ENCODE measurements around the gene LRWD1.
"Not testable (repeated sequence)": the region's sequence is repeated elsewhere in the genome, so short reads cannot be mapped to it uniquely, and the experiment has no call there.

The LRWD1 gene

DNA sequence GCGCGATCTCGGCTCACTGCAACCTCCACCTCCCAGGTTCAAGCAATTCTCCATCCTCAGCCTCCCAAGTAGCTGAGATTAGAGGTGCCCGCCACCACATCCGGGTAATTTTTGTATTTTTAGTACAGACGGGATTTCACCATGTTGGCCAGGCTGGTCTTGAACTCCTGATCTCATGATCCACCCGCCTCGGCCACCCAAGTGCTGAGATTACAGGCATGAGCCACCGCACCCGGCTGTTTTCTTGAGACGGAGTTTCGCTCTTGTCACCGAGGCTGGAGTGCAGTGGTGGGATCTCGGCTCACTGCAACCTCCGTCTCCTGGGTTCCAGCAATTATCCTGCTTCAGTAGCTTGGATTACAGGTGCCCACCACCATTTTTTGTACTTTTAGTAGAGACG, 33.5 kb downstream of the LRWD1 start:
- DNase-seq (ENCODE audit: low spot score), result not testable (repeated sequence)

DNA sequence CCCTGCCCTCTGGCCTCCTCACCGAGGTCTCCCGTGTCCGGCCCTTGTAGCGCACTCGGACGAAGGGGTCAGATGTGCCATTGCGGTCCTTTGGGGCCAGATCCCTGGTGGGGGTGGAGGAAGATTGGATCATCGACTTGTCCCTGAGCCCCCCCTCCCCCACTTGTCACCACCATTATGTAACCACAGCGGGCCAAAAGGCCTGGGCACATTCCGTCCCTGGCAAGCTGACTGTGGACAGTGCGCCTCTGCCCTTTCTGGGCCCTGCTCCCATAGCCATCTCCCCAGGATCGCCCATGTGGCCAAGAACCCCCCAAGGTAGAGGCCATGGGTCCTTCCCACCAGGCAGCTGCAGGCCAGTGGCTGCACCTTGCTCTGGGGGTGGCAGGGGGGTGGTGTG, 38.4 kb downstream of the LRWD1 start:
- DNase-seq (ENCODE audit: low spot score), result not testable (repeated sequence)

DNA sequence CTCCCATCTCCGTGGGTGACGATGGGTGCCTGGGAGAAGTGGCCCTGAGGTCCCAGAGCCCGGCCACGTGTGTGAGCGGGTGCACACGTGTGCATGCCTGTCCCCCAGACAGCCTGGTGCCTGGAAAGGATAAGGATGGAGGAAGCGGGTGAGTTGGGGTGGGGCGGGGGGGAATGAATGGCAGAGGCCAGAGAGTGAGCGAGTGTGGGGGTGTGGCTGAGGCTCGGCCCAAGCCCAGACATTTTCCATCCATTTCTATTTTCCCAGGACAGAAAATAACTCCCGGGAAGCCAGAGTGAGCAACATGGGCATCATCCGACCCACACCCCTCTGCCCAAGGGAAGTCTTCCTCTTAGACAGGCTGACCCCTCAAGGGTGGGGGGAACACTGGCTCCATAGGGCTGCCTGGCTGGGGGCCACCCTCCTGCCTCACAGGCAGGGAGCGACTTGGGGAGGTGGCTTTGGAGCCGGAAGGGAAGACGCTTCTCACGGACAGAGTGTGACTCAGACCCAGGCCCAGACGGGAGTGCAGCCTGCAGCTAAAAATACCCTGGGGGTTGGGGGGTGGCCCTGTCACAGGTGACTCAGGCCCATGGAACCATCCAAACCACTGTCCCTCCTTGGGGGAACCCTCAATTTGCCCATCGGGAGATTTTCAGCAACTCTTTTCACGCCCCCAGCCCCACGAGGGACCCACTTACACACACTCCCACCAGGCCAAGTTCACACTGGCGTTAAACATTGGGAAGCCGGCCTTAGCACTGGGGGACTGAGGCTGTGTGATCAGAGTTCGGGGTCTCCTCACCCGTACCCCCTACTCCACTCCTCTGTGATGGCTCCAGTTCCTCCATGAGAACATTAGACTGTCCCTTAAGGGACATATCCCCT, 40.8 kb downstream of the LRWD1 start:
- DNase-seq (ENCODE audit: low spot score), result not testable (repeated sequence)

DNA sequence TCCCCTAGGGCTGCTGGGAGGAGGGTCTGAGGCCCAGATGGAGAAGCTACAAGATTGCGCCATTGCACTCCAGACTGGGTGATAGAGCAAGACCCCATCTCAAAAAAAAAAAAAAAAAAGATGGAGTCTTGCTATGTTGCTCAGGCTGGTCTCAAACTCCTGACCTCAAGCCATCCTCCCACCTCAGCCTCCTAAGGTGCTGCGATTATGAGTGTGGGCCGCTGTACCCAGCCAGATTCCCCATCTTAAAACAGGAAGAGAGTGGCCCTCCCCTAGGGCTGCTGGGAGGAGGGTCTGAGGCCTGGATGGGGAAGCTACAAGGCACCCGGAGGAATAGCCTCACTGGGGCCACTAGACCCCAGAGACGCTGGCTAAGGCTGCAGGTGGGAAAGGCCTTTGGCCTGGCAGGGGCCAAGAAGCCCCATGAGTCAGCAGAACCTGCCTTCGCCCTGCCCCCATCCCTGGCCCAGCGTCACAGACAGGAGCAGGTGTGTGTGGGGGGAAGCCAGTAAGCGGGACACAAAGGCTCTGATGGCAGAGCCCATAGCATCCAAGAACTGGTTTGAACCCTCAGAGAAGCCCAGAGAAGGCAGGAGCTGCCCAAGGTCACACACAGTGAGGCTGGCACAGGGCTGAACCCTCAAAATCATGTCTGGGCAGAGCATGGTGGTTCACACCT, 42.8 kb downstream of the LRWD1 start:
- DNase-seq (ENCODE audit: low spot score), result not testable (repeated sequence)

DNA sequence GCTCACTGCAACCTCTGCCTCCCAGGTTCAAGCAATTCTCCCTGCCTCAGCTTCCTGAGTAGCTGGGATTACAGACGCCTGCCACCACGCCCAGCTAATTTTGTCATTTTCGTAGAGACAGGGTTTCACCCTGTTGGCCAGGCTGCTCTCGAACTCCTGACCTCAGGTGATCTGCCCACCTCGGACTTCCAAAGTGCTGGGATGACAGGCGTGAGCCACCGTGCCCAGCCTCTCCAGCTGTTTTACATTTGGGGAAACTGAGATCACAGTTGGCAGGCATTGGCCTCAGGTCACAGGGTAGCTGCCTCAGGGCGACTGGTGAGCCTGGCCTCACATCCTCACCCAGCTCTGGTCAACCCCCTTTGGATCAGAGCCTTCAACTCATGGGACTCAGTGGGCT, 45.8 kb downstream of the LRWD1 start:
- DNase-seq (ENCODE audit: low spot score), result not testable (repeated sequence)

DNA sequence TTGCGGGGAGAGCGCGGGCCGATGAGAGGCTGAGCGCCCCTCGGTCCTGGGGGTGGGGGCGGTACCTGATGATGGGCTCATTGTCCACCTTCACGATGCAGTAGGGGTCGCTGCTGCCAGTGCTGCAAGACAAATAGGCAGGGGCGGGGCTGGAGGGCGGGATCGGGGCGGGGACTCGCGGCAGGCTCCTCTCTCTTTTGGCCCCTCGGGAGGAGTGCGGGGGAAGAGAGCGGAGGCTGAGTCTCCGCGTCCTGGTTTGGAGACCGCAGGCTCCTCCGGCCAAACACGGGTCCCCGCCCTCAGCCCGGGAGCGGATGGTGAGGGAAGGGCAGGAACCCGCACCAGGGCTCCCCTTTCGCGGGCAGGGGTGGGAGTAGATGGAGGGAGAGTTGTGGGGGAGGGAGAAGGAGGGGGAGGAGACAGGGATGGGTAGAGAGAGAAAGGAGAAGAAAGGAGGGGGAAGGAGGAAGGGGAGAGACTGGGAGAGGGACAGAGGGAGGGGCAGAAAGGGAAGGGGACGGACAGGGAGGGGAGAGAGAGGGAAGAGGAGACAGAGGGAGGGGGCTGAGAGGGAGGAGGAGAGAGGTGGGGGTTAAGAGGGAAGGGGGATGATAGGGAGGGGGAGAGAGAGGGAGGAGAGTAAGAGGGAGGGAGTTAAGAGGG, 47.2 kb downstream of the LRWD1 start:
- DNase-seq (ENCODE audit: low spot score), result not testable (repeated sequence)

DNA sequence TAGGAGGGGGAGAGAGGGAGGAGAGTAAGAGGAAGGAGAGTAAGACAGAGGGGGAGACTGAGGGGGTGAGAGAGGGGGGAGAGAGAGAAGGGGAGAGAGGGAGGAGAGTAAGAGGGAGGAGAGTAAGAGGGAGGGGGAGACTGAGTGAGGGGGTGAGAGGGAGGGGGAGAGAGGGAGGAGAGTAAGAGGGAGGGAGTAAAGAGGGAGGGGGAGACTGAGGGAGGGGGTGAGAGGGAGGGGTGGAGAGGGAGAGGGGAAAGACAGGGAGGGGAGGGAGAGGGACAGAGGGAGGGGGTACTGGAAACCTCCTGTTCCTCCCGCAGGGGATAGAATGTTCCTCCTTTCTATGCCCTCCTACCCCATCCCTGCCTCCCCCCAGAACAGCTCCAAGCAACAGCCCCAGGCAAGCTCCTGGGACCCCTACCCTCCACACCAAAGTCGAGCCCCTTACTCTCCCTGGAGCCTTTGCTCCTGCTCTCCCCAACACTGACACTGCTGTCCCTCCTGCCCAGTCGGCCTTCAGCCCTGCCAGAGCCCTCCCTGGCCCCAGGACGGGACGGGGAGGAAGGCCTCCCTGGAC, 47.9 kb downstream of the LRWD1 start:
- DNase-seq (ENCODE audit: low spot score), result peak; percentile 57

DNA sequence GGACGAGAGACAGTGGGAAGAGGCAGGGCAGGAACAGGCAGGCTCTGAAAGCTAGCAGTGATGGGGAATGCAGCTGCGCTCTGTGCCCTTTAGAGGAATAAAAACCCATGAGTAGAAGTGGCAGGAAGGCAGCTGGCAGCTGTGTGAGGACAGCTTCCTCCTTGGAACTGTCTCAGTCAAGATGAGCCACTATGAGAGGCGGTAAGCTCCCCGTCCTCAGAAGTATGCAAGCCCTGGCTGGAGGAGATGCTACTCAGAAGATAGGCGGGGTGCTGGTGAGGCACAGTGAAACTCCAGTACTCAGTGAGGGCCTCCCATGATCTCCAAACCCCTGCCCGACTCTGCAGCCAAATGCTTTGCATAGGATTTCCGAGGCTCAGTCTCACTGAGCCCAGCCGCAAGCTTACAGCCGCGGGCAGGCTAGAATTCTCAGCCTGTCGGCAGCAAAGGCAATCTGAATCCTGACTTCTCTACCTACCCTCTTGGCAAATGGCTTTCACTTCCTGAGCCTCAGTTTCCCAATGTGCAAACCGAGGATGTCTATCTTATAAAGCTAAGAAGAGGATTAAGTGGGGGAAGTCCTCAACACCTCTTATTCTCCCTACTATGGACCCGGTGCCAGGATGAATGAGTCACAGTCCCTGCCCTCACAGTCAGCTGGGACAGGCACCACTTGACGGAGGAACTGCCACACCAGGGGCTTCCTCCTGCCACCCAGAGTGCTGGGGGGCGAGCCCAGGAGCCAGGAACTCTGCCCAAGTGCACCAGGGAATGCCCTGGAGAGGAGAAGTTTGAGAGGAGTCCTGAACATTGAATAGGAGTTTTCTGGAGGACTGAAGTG, 50.3 kb downstream of the LRWD1 start:
- not testable (repeated sequence) for DNase-seq (ENCODE audit: low spot score)

DNA sequence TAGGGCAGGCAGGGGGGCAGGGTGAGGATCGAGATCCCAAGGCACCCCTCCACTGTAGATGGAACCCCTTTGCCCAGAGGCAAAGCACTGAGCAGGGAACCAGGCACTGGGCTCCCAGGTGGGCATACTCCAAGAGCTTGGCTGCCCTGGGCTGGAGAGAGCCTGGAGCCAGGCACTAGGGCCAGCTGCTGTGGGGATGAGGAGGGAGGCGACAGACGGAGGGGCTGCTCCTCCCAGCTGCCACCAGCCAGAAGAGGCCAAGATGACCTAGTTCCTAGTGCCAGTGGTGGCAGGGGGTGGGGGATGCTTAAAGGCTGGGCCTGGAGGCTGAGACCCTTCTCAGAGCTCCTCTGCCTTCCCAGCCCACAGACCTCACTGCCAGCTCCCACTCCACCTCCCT, 51.1 kb downstream of the LRWD1 start:
- DNase-seq (ENCODE audit: low spot score), result not testable (repeated sequence)

DNA sequence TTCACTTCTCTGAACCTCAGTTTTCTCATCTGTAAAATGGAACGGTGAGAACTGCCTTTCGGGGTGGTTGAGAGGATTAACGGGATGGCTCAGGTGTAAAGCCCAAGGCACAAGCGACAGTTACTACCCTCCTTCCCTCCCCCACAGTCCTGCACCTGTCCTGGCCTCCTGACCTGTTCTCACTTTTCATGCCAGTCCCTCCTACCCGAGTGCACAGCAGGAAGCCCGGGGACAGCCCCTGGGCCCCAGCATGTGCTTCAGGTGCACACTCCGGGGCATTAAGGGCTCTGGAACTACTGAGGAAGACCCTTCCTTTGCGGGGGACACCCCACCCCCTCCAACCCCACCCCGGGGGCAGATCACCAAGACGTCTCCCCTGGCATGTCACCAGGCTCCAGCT, 52.2 kb downstream of the LRWD1 start:
- not testable (repeated sequence) for DNase-seq (ENCODE audit: low spot score)

DNA sequence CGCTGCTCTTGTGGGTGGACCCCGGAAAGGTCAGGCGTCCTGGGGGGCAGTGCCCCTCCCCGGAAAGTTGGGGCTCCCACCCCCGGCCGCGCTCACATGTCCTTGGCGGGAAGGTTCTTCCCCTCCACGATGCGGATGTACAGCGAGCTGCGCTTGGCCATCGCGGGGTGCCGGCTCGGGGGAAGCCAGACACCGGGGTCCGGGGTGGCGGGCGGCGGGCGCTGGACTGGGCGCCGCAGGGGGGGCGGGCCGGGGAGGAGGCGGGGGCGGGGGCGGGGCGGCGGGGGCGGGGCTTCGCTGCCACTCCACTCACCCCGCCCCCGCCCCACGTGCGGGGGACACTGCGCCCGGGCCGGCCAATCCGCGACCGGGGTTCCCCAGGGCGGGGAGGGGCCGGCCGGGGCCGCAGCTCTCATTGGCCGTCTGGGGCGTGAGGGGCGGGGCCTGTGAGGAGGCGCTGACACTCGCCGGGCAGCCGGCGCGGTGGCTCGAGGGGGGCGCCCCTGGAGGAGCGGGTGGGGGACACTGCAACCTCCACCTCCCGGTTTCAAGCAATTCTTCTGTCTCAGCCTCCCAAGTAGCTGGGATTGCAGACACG, 52.9 kb downstream of the LRWD1 start, which contains the start of gene RASA4B:
TSS of gene RASA4B (minus strand) at position 228 of the 598 bp plus-strand sequence. CDS start at position 161, 67 bp downstream.
- DNase-seq (ENCODE audit: low spot score), result not testable (repeated sequence)

DNA sequence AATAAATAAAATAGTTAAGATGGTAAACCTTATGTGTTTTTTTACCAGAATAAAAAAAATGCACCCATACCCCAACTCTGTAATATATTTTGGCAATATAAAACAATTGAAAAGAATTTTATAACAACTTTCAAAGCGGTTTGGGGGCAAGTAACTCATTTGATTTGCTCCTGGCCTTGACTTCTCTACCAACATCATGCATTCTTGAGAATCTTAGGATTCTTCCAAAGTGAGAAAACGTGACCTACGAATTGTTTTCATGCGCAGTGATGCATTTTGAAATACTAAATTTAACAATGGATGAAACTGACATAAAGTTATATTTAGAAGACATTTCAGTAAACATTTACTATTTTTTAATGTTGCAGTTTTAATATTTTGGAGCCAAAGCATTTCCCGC, 56.0 kb downstream of the LRWD1 start:
- not testable (repeated sequence) for DNase-seq (ENCODE audit: low spot score)
